PC-9 (cell line): ENCODE measurements around the gene CNTNAP2. TPM values are rescaled to one million over a fixed set of nuclear protein-coding genes. Genes with fewer than 3 reads are reported as not detected.
"Not testable (repeated sequence)": the region's sequence is repeated elsewhere in the genome, so short reads cannot be mapped to it uniquely, and the experiment has no call there.

Experiments
- BruUV-seq: library from RNA; stranded (reverse); fragments of 400-500 nt; replicated peaks from 2 replicates; lab custom pipeline; 2021; lab: Mats Ljungman, UMichigan
- CTCF ChIA-PET: fragments of 300-600 bp; sonication (Branson Sonifier 250); formaldehyde crosslinking; loops from one replicate; lab custom pipeline; 2022; ENCODE audit warnings: antibody characterized with exemption; lab: Charles Lee
- POLR2A ChIA-PET: fragments of 300-600 bp; sonication (Branson Sonifier 250); formaldehyde crosslinking; loops from one replicate; lab custom pipeline; 2022; ENCODE audit warnings: antibody characterized with exemption; ENCODE audit not compliant: unreplicated experiment; lab: Charles Lee
- DNase-seq, 2 experiments: peaks; one replicate each; pipeline versions ENCODE4 v3.0.0 to v3.0.0-alpha.2; 2015 to 2022; ENCODE audit warnings: mixed read lengths in 1 of 2
- H2AFZ ChIP-seq: fragments of 200-600 bp; sonication (generic); 2 replicates; pipeline ENCODE4 v1.8.1; 2017; ENCODE audit warnings: antibody characterized with exemption
- H3F3A ChIP-seq: fragments of 200-600 bp; sonication (generic); 2 replicates; pipeline ENCODE4 v1.8.1; 2017; ENCODE audit warnings: antibody characterized with exemption, mild to moderate bottlenecking, low read depth; ENCODE audit not compliant: insufficient read depth
- H3K27ac ChIP-seq: fragments of 200-600 bp; sonication (generic); 2 replicates; pipeline ENCODE4 v1.6.1; 2016; ENCODE audit warnings: mixed run types
- H3K27me3 ChIP-seq: fragments of 200-600 bp; sonication (generic); 2 replicates; pipeline ENCODE4 v1.6.1; 2016; ENCODE audit warnings: low read depth, mixed run types; ENCODE audit not compliant: insufficient read depth
- H3K36me3 ChIP-seq: fragments of 200-600 bp; sonication (generic); 2 replicates; pipeline ENCODE4 v1.6.1; 2016; ENCODE audit warnings: low read depth, mixed run types
- H3K4me1 ChIP-seq: fragments of 200-600 bp; sonication (generic); replicated peaks from 2 replicates; pipeline ENCODE4 v1.6.1; 2016; ENCODE audit warnings: mixed run types; ENCODE audit not compliant: insufficient read depth
- H3K4me2 ChIP-seq: fragments of 200-600 bp; sonication (generic); 2 replicates; pipeline ENCODE4 v1.6.1; 2017; ENCODE audit warnings: mixed run types
- H3K4me3 ChIP-seq: fragments of 200-600 bp; sonication (generic); 2 replicates; pipeline ENCODE4 v1.6.1; 2016; ENCODE audit warnings: mixed run types
- H3K79me2 ChIP-seq: fragments of 200-600 bp; sonication (generic); 2 replicates; pipeline ENCODE4 v1.6.1; 2017; ENCODE audit warnings: low read depth, mixed run types
- H3K9me2 ChIP-seq: fragments of 200-600 bp; sonication (generic); 2 replicates; pipeline ENCODE4 v1.8.1; 2017; ENCODE audit warnings: mild to moderate bottlenecking; ENCODE audit not compliant: insufficient read depth
- H3K9me3 ChIP-seq: fragments of 200-600 bp; sonication (generic); 2 replicates; pipeline ENCODE4 v1.8.1; 2016; ENCODE audit warnings: low read depth; ENCODE audit not compliant: insufficient read depth
- H4K20me1 ChIP-seq: fragments of 200-600 bp; sonication (generic); 2 replicates; pipeline ENCODE4 v1.8.1; 2017; ENCODE audit not compliant: insufficient read depth
- EZH2 ChIP-seq: fragments of 200-600 bp; sonication (generic); IDR thresholded peaks from 2 replicates; pipeline ENCODE4 v1.8.0; 2017; ENCODE audit warnings: antibody characterized with exemption, low read depth
- intact Hi-C: fragments of 100-400 bp; cut with micrococcal nuclease; formaldehyde crosslinking; loops from one replicate; pipeline ENCODE4 v1.10.0; 2022; ENCODE audit not compliant: unreplicated experiment
- total RNA-seq: library from RNA; stranded (reverse); gene quantifications from 2 replicates; pipeline ENCODE4 v1.2.3, GENCODE V29; 2021
- TF ChIP-seq, protein P1 (sequence below): fragments of 200-600 bp; sonication (generic); conservative IDR thresholded peaks from 2 replicates; pipeline ENCODE4 v1.6.1; 2017; ENCODE audit warnings: mixed run types, antibody characterized with exemption, mild to moderate bottlenecking, moderate library complexity

CNTNAP2 gene
- total RNA-seq, 1 experiment from 2014 or later: not detected

DNA sequence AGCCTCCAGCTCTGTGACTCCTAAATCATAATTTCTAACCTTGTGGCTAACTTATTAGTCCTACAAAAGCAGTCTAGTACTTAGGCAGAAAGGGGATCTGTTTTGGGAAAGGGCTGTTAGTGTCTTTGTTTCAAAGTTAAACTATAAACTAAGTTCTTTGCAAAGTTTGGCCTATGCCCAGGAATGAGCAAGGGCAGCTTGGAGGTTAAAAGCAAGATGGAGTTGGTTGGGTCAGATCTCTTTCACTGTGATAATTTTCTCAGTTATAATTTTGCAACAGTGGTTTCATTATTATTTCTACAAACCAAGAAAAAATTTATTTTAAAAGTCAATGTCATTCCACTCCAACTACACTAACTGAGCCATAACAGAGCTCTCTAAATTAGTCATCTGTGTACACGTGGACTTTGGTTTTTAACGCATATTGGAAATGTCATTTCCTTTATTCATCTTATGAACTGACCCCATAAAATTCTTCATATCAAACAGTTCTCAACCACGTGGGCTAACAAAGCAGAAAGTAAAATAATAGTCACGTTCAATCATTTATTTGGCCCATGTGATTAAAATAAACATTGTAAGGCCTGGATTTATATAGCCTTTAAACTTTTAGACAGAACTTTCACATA is 2330.7 kb downstream of the CNTNAP2 start:
- DNase-seq: no peak
- ChIA-PET POLR2A (interaction anchor here (0.6 kb wide), 1 partner anchor 16 kb away, joined by 3 read pairs; no protein-coding TSS in a partner anchor), CTCF (no interaction called here)
- intact Hi-C loops: no loop called here
- H3K9me2 ChIP-seq: no peaks in the 10 kb centered on the region
- no peaks in the 10 kb centered on the region for H3F3A ChIP-seq
- no peak overlapping the region for H3K27ac ChIP-seq
- no peak overlapping the region for H2AFZ ChIP-seq
- H3K27me3 ChIP-seq: peaks cover 55% of the 10 kb centered on the region
- H3K9me3 ChIP-seq: no peaks in the 10 kb centered on the region
- BruUV-seq: no TSS peak
- TF ChIP-seq, protein P1, sequence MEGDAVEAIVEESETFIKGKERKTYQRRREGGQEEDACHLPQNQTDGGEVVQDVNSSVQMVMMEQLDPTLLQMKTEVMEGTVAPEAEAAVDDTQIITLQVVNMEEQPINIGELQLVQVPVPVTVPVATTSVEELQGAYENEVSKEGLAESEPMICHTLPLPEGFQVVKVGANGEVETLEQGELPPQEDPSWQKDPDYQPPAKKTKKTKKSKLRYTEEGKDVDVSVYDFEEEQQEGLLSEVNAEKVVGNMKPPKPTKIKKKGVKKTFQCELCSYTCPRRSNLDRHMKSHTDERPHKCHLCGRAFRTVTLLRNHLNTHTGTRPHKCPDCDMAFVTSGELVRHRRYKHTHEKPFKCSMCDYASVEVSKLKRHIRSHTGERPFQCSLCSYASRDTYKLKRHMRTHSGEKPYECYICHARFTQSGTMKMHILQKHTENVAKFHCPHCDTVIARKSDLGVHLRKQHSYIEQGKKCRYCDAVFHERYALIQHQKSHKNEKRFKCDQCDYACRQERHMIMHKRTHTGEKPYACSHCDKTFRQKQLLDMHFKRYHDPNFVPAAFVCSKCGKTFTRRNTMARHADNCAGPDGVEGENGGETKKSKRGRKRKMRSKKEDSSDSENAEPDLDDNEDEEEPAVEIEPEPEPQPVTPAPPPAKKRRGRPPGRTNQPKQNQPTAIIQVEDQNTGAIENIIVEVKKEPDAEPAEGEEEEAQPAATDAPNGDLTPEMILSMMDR: no peak
- TF ChIP-seq EZH2: no peak
- H4K20me1 ChIP-seq: no peaks in the 10 kb centered on the region
- no peaks in the 10 kb centered on the region for H3K79me2 ChIP-seq
- no peak overlapping the region for H3K4me3 ChIP-seq
- H3K36me3 ChIP-seq: no peaks in the 10 kb centered on the region
- H3K4me2 ChIP-seq: no peak overlapping the region
- H3K4me1 ChIP-seq: no peaks in the 10 kb centered on the region

DNA sequence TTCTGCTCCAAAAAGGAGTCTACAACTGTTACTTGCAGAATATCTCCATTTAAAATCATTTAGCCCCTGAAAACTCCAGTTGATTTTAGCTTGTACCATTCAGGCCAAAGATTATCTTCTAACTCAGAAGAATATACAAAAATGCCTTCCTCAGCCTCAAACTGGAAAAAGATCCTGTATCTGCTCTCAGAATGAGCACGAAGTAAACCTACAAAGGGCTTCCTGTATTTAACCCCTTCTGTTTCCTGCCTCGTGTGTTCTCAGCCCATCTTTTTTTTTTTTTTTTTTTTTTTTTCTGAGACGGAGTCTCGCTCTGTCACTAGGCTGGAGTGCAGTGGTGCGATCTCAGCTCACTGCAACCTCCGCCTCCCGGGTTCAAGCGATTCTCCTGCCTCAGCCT is 2334.9 kb downstream of the CNTNAP2 start:
- H2AFZ ChIP-seq, H3K9me2 ChIP-seq, POLR2A ChIA-PET, H3K4me3 ChIP-seq, DNase-seq, H3K36me3 ChIP-seq, H3K4me2 ChIP-seq, BruUV-seq, H3K4me1 ChIP-seq, H4K20me1 ChIP-seq, H3K79me2 ChIP-seq, H3F3A ChIP-seq, H3K9me3 ChIP-seq, H3K27ac ChIP-seq, CTCF ChIA-PET, intact Hi-C loops: not testable (repeated sequence)
- peaks cover 67% of the 10 kb centered on the region for H3K27me3 ChIP-seq

DNA sequence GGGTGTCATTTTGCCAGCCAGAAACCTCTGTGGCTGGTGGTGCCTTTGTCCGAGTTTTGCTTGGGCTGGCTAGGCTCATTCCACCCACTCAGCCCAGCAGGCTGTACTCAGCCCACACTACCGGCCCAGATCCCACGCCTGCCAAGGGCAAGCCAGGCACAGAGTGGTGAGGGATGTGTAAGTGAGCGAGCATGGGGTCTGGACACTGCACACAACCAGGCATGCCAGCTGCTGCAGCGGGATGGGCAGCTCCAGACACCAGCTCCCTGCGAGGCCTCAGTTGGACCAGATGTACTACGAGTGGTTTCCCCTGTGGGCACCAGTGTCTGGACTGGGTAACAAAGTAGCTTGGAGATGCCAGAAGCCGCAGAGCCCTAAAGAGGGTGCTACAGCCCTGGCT is 2339.8 kb downstream of the CNTNAP2 start:
- Histone ChIP-seq H2AFZ (no peak overlapping the region), H4K20me1 (no peaks in the 10 kb centered on the region), H3K9me2 (no peaks in the 10 kb centered on the region; the same call in 1 of the 2 replicates), H3K79me2 (no peaks in the 10 kb centered on the region), H3K36me3 (no peaks in the 10 kb centered on the region), H3K27me3 (peaks cover 75% of the 10 kb centered on the region), H3F3A (no peaks in the 10 kb centered on the region), H3K4me1 (no peaks in the 10 kb centered on the region), H3K9me3 (no peaks in the 10 kb centered on the region), H3K27ac (no peak overlapping the region), H3K4me3 (no peak overlapping the region), H3K4me2 (no peak overlapping the region)
- TF ChIP-seq EZH2: no peak
- TF ChIP-seq, protein P1: no peak
- ChIA-PET POLR2A (no interaction called here), CTCF (interaction anchor here (0.6 kb wide), 1 partner anchor 427 kb away, joined by 3 read pairs; no protein-coding TSS in a partner anchor)
- BruUV-seq: no TSS peak
- intact Hi-C loops: no loop called here
- no peak for DNase-seq
